K562 (cell line): Measurements from ENCODE around the gene SCYL3. TPM values are rescaled to one million over a fixed set of nuclear protein-coding genes. Genes with fewer than 3 reads are reported as not detected.

Experiments used
- ARID1B ChIP-seq: fragments of 450-650 bp; IDR thresholded peaks from 2 replicates; pipeline ENCODE4 v1.6.1; 2016; ENCODE audit warnings: antibody characterized with exemption, mild to moderate bottlenecking, inconsistent platforms
- CBX1 ChIP-seq: sonication (generic); IDR thresholded peaks from 2 replicates; pipeline ENCODE4 v1.6.1; 2016; ENCODE audit warnings: antibody characterized with exemption, low read depth, mild to moderate bottlenecking
- CREB3L1 ChIP-seq: fragments of 450-650 bp; IDR thresholded peaks from 2 replicates; pipeline ENCODE4 v1.6.1; 2014; ENCODE audit warnings: low read depth, mild to moderate bottlenecking, moderate library complexity, borderline replicate concordance
- E2F8 ChIP-seq: fragments of 450-650 bp; IDR thresholded peaks from 2 replicates; pipeline ENCODE4 v1.7.1; 2018; ENCODE audit warnings: mild to moderate bottlenecking, low read depth; ENCODE audit not compliant: partially characterized antibody
- MYNN ChIP-seq, 2 experiments: sonication (generic); formaldehyde crosslinking in 1 of 2; IDR thresholded peaks; 2 replicates each; pipeline versions ENCODE4 v1.5.0 to v1.6.1; 2016 to 2020; ENCODE audit warnings: antibody characterized with exemption in 1 of 2, missing genetic modification reagents in 1 of 2
- NCOA2 ChIP-seq, 2 experiments: fragments of 450-650 bp; IDR thresholded peaks; 2 replicates each; pipeline ENCODE4 v1.6.1; 2018; ENCODE audit warnings: mild to moderate bottlenecking in 2 of 2, moderate library complexity in 1 of 2; ENCODE audit not compliant: partially characterized antibody in 2 of 2
- RREB1 ChIP-seq: fragments of 250-450 bp; sonication (Bioruptor Pico); IDR thresholded peaks from 2 replicates; pipeline ENCODE4 v1.4.0; 2020
- polyA plus RNA-seq, 8 experiments: library from polyadenylated mRNA; depleted of rRNA in 4 of 8; stranded (reverse) in 5 of 8; unstranded in 3 of 8; fragments of >200 nt; fragmentation: Nextera tagmentation in 2 of 8; fragmentation: Illumina TruSeq in 1 of 8; extraction: Ambion mirVana in 2 of 8; extraction: Trizol in 1 of 8; gene quantifications; 2 replicates each; pipeline versions ENCODE4 v1.2.1 to v1.2.3, GENCODE V29; 2011 to 2014; ENCODE audit warnings: inconsistent platforms in 1 of 8, missing spikeins in 1 of 8
- total RNA-seq, 7 experiments: library from RNA; depleted of rRNA in 6 of 7; stranded (reverse); fragments of >200 nt in 6 of 7; fragmentation: Illumina TruSeq in 2 of 7; extraction: Trizol in 2 of 7; gene quantifications; 2 replicates each; pipeline versions ENCODE4 v1.2.1 to v1.2.3, GENCODE V29; 2011 to 2021; ENCODE audit warnings: low replicate concordance in 1 of 7

The SCYL3 gene
- total and polyA plus RNA-seq, 9 of the 15 experiments (the other 6 are each of a cell fraction or from before 2014, with no cell fraction given): 3.6 to 11.4 (median 7.1) TPM

GRCh38 chr1:169893645-169894423 lies at the start of gene SCYL3 (continued):
- TF ChIP-seq RREB1 (CRISPR knock-in tag) (no peak), NCOA2 (IDR thresholded peaks at IDR 0.05; ENCODE audit: partially characterized antibody in 2 of 2) (no peak), MYNN (IDR thresholded peaks at IDR 0.05) (no peak), MYNN (CRISPR knock-in tag; IDR thresholded peaks at IDR 0.05) (no peak), CBX1 (peak; percentile 76; the same call in 1 of the 2 replicates), CREB3L1 (peak; percentile 99), ARID1B (no peak), E2F8 (peak; percentile 97)
